Retinal pigment epithelial cell (primary cell): ENCODE data around the gene RNF31.
"Not testable (repeated sequence)": the region's sequence is repeated elsewhere in the genome, so short reads cannot be mapped to it uniquely, and the experiment has no call there.

Source experiments
- DNase-seq: peaks from one replicate; pipeline ENCODE4 v3.0.0-alpha.2; 2010; ENCODE audit warnings: low read depth
- H3K4me3 ChIP-seq: 2 replicates; pipeline ENCODE4 v1.5.1; 2011; ENCODE audit warnings: mild to moderate bottlenecking, low read length, control low read depth, moderate library complexity
- CTCF ChIP-seq: conservative IDR thresholded peaks from 2 replicates; pipeline ENCODE4 v1.5.1; 2011; ENCODE audit warnings: low read depth, low read length, control low read depth, inconsistent platforms

RNF31 gene

GRCh38 chr14:24103451-24103850, 43.8 kb upstream of the RNF31 start:
- DNase-seq = no peak
- TF ChIP-seq CTCF = no peak
- H3K4me3 ChIP-seq = no peak overlapping the region

DNA sequence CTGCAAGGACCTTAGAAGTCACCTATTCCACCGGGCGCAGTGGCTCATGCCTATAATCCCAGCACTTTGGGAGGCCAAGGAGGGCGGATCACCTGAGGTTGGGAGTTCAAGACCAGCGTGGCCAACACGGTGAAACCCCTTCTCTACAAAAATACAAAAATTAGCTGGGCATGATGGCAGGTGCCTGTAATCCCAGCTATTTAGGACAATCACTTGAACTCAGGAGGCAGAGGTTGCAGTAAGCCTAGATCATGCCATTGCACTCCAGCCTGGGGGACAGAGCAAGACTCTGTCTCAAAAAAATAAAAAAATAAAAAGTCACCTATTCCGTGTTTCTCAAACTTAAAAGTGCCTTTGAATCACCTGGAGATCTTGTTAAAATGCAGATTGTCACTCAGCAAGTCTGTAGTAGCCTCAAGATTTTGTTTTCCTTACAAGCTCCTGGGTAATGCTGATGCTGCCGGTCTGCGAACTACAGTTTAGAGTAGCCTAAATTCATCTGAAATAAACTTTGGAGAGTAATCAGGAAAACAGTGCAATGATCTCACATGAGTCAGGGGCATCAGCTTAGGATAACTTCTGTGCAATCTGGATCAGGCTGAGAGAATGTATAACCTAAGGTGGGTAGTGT, 41.6 kb upstream of the RNF31 start:
- H3K4me3 ChIP-seq, DNase-seq: not testable (repeated sequence)

GRCh38 chr14:24106672-24107271, 40.5 kb upstream of the RNF31 start:
- no peak overlapping the region for H3K4me3 ChIP-seq
- TF ChIP-seq CTCF = no peak
- no peak for DNase-seq

GRCh38 chr14:24108336-24108874, 38.9 kb upstream of the RNF31 start:
- DNase-seq = no peak
- TF ChIP-seq CTCF = no peak
- no peak overlapping the region for H3K4me3 ChIP-seq

DNA sequence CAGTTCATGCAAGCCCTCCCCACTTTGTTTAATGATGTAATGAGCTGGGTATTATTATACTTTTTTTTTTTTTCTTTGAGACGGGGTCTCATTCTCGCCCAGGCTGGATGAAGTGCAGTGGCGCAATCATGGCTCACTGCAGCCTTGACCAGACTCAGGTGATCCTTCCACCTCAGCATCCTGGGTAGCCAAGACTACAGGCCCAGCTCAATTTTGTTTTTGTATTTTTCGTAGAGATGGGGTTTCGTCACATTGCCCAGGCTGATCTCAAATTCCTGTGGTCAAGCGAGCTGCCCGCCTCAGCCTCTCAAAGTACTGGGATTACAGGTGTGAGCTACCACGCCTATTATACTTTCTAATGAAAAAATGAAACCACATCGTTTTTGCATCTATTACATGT, 37.2 kb upstream of the RNF31 start:
- no peak for TF ChIP-seq CTCF
- no peak overlapping the region for H3K4me3 ChIP-seq
- no peak for DNase-seq

DNA sequence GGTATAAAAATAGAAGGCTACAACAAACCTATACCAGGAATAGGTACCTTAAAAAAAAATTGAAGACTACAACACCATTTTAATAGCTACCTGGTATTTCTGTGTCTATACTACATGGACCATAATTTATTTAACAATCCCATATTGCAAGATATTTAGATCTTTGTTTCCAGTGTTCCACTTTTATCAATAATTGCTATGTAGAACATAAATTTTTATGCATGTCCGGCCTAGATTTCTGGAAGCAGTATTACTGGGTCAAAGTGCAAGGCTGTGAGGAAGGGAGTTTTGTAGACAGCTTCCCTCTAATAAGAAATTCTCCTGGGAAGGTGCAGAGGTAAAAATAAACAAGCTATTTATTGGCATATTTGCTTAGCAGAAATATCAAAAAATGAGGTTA, 36.8 kb upstream of the RNF31 start:
- no peak overlapping the region for H3K4me3 ChIP-seq
- no peak for DNase-seq
- no peak for TF ChIP-seq CTCF

- TF ChIP-seq CTCF = no peak
- DNase-seq = no peak
- peak overlapping the region; percentile 94 for H3K4me3 ChIP-seq
Observed at GRCh38 chr14:24113379-24113800, 33.9 kb upstream of the RNF31 start.
